ENCODE measurements around the gene GSTP1. TPM values are rescaled to one million over a fixed set of nuclear protein-coding genes. Genes with fewer than 3 reads are reported as not detected.

Gene GSTP1
- polyA plus RNA-seq, 1 donor (not counting 4 experiments of a cell fraction or from before 2014, with no cell fraction given) = 1,575 TPM

- Histone ChIP-seq H3K79me2 (ENCODE audit: control insufficient read depth, insufficient read depth, low read length) (no peaks in the 10 kb centered on the region), H2AFZ (ENCODE audit: control insufficient read depth, low read length) (no peak overlapping the region), H4K20me1 (ENCODE audit: control insufficient read depth, extremely low read depth, insufficient read depth, low read length) (no peaks in the 10 kb centered on the region), H3K27me3 (ENCODE audit: control insufficient read depth, extremely low read depth, insufficient read depth, low read length) (no peaks in the 10 kb centered on the region), H3K4me2 (ENCODE audit: control insufficient read depth, extremely low read depth, insufficient read depth, low read depth, low read length) (no peak overlapping the region), H3K36me3 (ENCODE audit: control insufficient read depth in 2 of 2, extremely low read depth in 1 of 2, insufficient read depth in 2 of 2, low read length in 2 of 2) (no peaks in the 10 kb centered on the region), H3K4me1 (ENCODE audit: control insufficient read depth, extremely low read depth, insufficient read depth, low read length) (peaks cover 3% of the 10 kb centered on the region), H3K9me1 (ENCODE audit: control insufficient read depth, extremely low read depth, insufficient read depth, low read length) (no peaks in the 10 kb centered on the region), H3K27ac (ENCODE audit: control insufficient read depth, insufficient read depth, low read length) (no peak overlapping the region), H3K4me3 (ENCODE audit: control insufficient read depth in 2 of 3, extremely low read depth in 1 of 3, insufficient read depth in 2 of 3, low read depth in 1 of 3, low read length in 3 of 3) (no peak overlapping the region), H3K9me3 (ENCODE audit: control insufficient read depth, low read depth, low read length) (no peaks in the 10 kb centered on the region), H3K9ac (ENCODE audit: control insufficient read depth, extremely low read depth, insufficient read depth, low read length) (no peak overlapping the region)
- FAIRE-seq = no peak
- no peak for DNase-seq (ENCODE audit: low read depth, low spot score)
- TF ChIP-seq EZH2 (IDR thresholded peaks at IDR 0.05; ENCODE audit: low read length) = no peak
- TF ChIP-seq, protein P1, sequence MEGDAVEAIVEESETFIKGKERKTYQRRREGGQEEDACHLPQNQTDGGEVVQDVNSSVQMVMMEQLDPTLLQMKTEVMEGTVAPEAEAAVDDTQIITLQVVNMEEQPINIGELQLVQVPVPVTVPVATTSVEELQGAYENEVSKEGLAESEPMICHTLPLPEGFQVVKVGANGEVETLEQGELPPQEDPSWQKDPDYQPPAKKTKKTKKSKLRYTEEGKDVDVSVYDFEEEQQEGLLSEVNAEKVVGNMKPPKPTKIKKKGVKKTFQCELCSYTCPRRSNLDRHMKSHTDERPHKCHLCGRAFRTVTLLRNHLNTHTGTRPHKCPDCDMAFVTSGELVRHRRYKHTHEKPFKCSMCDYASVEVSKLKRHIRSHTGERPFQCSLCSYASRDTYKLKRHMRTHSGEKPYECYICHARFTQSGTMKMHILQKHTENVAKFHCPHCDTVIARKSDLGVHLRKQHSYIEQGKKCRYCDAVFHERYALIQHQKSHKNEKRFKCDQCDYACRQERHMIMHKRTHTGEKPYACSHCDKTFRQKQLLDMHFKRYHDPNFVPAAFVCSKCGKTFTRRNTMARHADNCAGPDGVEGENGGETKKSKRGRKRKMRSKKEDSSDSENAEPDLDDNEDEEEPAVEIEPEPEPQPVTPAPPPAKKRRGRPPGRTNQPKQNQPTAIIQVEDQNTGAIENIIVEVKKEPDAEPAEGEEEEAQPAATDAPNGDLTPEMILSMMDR (optimal IDR thresholded peaks at IDR 0.05 in 1 of 3, IDR thresholded peaks at IDR 0.05 in 1 of 3, conservative IDR thresholded peaks at IDR 0.05 in 1 of 3; ENCODE audit: extremely low read depth in 1 of 3, insufficient read depth in 2 of 3, low read length in 3 of 3) = no peak
- dilution Hi-C loops (cut with MboI; ENCODE audit: extremely low pct_ligation_motif_present, low sequenced_read_pairs) = no loop called here
These were observed 40.6 kb upstream of the GSTP1 start for GRCh38 chr11:67542971-67543370.

DNA sequence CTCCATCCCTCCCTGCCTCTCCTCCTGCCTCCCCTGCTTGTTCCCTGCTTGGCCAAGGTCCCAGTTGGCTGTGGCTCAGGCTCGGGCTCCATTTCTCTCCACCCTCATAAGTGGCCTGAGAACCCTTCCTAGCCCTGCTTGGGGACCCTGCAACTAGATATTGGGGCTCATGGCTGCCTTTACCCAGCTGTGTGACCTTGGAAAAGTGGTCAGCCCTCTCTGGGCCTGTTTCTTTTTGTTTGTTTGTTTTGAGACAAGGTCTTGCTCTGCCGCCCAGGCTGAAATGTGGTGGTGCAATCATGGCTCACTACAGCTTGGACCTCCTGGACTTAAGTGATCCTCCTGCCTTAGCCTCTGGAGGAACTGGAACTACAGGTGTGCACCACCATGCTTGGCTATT is 40.0 kb upstream of the GSTP1 start:
- Histone ChIP-seq H3K36me3 (ENCODE audit: control insufficient read depth in 2 of 2, extremely low read depth in 1 of 2, insufficient read depth in 2 of 2, low read length in 2 of 2) (no peaks in the 10 kb centered on the region), H3K9me1 (ENCODE audit: control insufficient read depth, extremely low read depth, insufficient read depth, low read length) (no peaks in the 10 kb centered on the region), H3K79me2 (ENCODE audit: control insufficient read depth, insufficient read depth, low read length) (no peaks in the 10 kb centered on the region), H3K27me3 (ENCODE audit: control insufficient read depth, extremely low read depth, insufficient read depth, low read length) (no peaks in the 10 kb centered on the region), H3K9ac (ENCODE audit: control insufficient read depth, extremely low read depth, insufficient read depth, low read length) (no peak overlapping the region), H3K9me3 (ENCODE audit: control insufficient read depth, low read depth, low read length) (no peaks in the 10 kb centered on the region), H3K4me2 (ENCODE audit: control insufficient read depth, extremely low read depth, insufficient read depth, low read depth, low read length) (no peak overlapping the region), H3K4me1 (ENCODE audit: control insufficient read depth, extremely low read depth, insufficient read depth, low read length) (peaks cover 3% of the 10 kb centered on the region), H2AFZ (ENCODE audit: control insufficient read depth, low read length) (no peak overlapping the region), H4K20me1 (ENCODE audit: control insufficient read depth, extremely low read depth, insufficient read depth, low read length) (no peaks in the 10 kb centered on the region), H3K27ac (ENCODE audit: control insufficient read depth, insufficient read depth, low read length) (no peak overlapping the region), H3K4me3 (ENCODE audit: control insufficient read depth in 2 of 3, extremely low read depth in 1 of 3, insufficient read depth in 2 of 3, low read depth in 1 of 3, low read length in 3 of 3) (no peak overlapping the region)
- TF ChIP-seq, protein P1 (optimal IDR thresholded peaks at IDR 0.05 in 1 of 3, IDR thresholded peaks at IDR 0.05 in 1 of 3, conservative IDR thresholded peaks at IDR 0.05 in 1 of 3; ENCODE audit: extremely low read depth in 1 of 3, insufficient read depth in 2 of 3, low read length in 3 of 3) = no peak
- no peak for TF ChIP-seq EZH2 (IDR thresholded peaks at IDR 0.05; ENCODE audit: low read length)
- DNase-seq (ENCODE audit: low read depth, low spot score) (no peak), FAIRE-seq (no peak)
- dilution Hi-C loops (cut with MboI; ENCODE audit: extremely low pct_ligation_motif_present, low sequenced_read_pairs) = no loop called here

Data from keratinocyte (primary cell).